H1 (cell line): ENCODE data around the gene PAQR5. TPM values are rescaled to one million over a fixed set of nuclear protein-coding genes. Genes with fewer than 3 reads are reported as not detected.

Experiments used
- SP4 ChIP-seq: IDR thresholded peaks from 2 replicates; pipeline ENCODE4 v1.6.1; 2012; ENCODE audit warnings: low read length, inconsistent platforms
- polyA plus RNA-seq, 7 experiments: library from polyadenylated mRNA; depleted of rRNA in 3 of 7; stranded (reverse) in 5 of 7; unstranded in 2 of 7; fragments of >200 nt in 5 of 7; fragments of 200-250 nt in 2 of 7; gene quantifications; 1 replicate in 5 of 7; 2 replicates in 1 of 7; 4 replicates in 1 of 7; pipeline versions ENCODE4 v1.2.1 to v1.2.3, GENCODE V29; 2011 to 2013; ENCODE audit warnings: missing spikeins in 2 of 7, mixed read lengths in 2 of 7
- total RNA-seq: library from RNA; stranded (reverse); fragmentation: NEBNext Ultra II Directional; extraction: Animal tissue kit (Norgen Biotek cat#: 25700); gene quantifications from 2 replicates; pipeline ENCODE4 v1.2.1, GENCODE V29; 2021

The PAQR5 gene
- total and polyA plus RNA-seq, 2 of the 8 experiments (the other 6 are each of a cell fraction or from before 2014, with no cell fraction given): 8.7 to 18.1 TPM

DNA sequence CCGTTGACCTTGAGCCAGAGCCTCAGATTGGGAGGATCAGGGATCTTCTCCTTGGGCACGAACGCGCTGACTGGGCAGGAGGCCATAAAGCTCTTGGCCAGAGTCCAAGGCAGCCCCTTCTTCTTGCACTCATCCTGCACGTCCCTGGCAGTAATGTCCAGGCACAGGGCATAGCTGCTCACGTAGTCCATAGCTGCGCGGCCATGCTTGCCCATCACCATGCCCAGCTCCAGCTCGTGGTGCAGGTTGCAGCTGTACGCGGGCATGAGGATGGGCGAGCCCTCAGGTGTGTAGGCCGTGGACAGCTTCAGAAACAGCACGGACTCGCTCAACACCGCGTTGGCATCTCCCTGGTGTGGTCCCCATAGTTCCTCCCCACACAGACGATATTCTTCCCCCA, 136.0 kb downstream of the PAQR5 start (continued):
- TF ChIP-seq SP4: no peak
